ENCODE results near the gene CRACR2B.

- no peak for TF ChIP-seq CTCF (IDR thresholded peaks at IDR 0.05; ENCODE audit: insufficient read depth, low read depth, low read length)
- TF ChIP-seq EZH2 (IDR thresholded peaks at IDR 0.05; ENCODE audit: insufficient read depth, low read length) = no peak
Observed at GRCh38 chr11:793556-793955, 34.2 kb upstream of the CRACR2B start.
